Retina (tissue), 1 donor: ENCODE measurements around the gene XPC.
"Not testable (repeated sequence)": the region's sequence is repeated elsewhere in the genome, so short reads cannot be mapped to it uniquely, and the experiment has no call there.

Source experiments
- DNase-seq: peaks from one replicate; pipeline ENCODE4 v3.0.0-alpha.2; 2016

The XPC gene

GRCh38 chr3:14178247-14179113, at the start of gene XPC, which contains the start of gene LSM3:
TSS of gene XPC (minus strand) at chr3:14178601. CDS start at chr3:14178568, 33 bp downstream.
TSS of gene LSM3 (plus strand) at chr3:14178817. CDS start at chr3:14178861, 44 bp downstream.
- peak; percentile 99 for DNase-seq

- DNase-seq, result no peak
Observed at GRCh38 chr3:14227856-14228255, 49.5 kb upstream of the XPC start.

GRCh38 chr3:14226351-14226750, 48.0 kb upstream of the XPC start:
- not testable (repeated sequence) for DNase-seq

- DNase-seq, result no peak
Observed at GRCh38 chr3:14225421-14225820, 47.0 kb upstream of the XPC start.

- no peak for DNase-seq
Observed at GRCh38 chr3:14224895-14225294, 46.5 kb upstream of the XPC start.

GRCh38 chr3:14223595-14223994, 45.2 kb upstream of the XPC start:
- DNase-seq, result no peak

GRCh38 chr3:14222900-14223594, 44.6 kb upstream of the XPC start:
- no peak for DNase-seq

GRCh38 chr3:14222457-14222856, 44.1 kb upstream of the XPC start:
- no peak for DNase-seq

- DNase-seq, result no peak
Observed at GRCh38 chr3:14221902-14222301, 43.5 kb upstream of the XPC start.

- DNase-seq, result no peak
Observed at GRCh38 chr3:14220933-14221332, 42.5 kb upstream of the XPC start.

- DNase-seq, result no peak
Observed at GRCh38 chr3:14218355-14218754, 40.0 kb upstream of the XPC start.

GRCh38 chr3:14216257-14217048, 38.1 kb upstream of the XPC start:
- peak; percentile 90 for DNase-seq

GRCh38 chr3:14214764-14215163, 36.4 kb upstream of the XPC start:
- DNase-seq, result no peak

GRCh38 chr3:14213066-14213774, 34.8 kb upstream of the XPC start:
- no peak for DNase-seq

- DNase-seq, result no peak
Observed at GRCh38 chr3:14212032-14212431, 33.6 kb upstream of the XPC start.

GRCh38 chr3:14211621-14212020, 33.2 kb upstream of the XPC start:
- DNase-seq, result no peak

- no peak for DNase-seq
Observed at GRCh38 chr3:14210843-14211594, 32.6 kb upstream of the XPC start.

- DNase-seq, result no peak
Observed at GRCh38 chr3:14210290-14210688, 31.9 kb upstream of the XPC start.

- no peak for DNase-seq
Observed at GRCh38 chr3:14209581-14210289, 31.3 kb upstream of the XPC start.

GRCh38 chr3:14208977-14209394, 30.6 kb upstream of the XPC start:
- no peak for DNase-seq

GRCh38 chr3:14208168-14208567, 29.8 kb upstream of the XPC start:
- no peak for DNase-seq
